ENCODE measurements around the gene ALK.

The ALK gene

GRCh38 chr2:29215739-29216608, 705.4 kb downstream of the ALK start:
- TF ChIP-seq CTCF (IDR thresholded peaks at IDR 0.05; ENCODE audit: insufficient read depth, low read depth, low read length, missing control alignments): no peak
- H3K4me3 ChIP-seq (ENCODE audit: low read depth, low read length): no peak overlapping the region
- DNase-seq (ENCODE audit: low read depth): no peak

GRCh38 chr2:29215073-29215472, 706.3 kb downstream of the ALK start:
- TF ChIP-seq CTCF (IDR thresholded peaks at IDR 0.05; ENCODE audit: insufficient read depth, low read depth, low read length, missing control alignments): no peak
- DNase-seq (ENCODE audit: low read depth): no peak
- H3K4me3 ChIP-seq (ENCODE audit: low read depth, low read length): no peak overlapping the region

- TF ChIP-seq CTCF (IDR thresholded peaks at IDR 0.05; ENCODE audit: insufficient read depth, low read depth, low read length, missing control alignments): no peak
- no peak for DNase-seq (ENCODE audit: low read depth)
- no peak overlapping the region for H3K4me3 ChIP-seq (ENCODE audit: low read depth, low read length)
Measured at GRCh38 chr2:29213888-29214291, 707.5 kb downstream of the ALK start.

- DNase-seq (ENCODE audit: low read depth): no peak
- no peak for TF ChIP-seq CTCF (IDR thresholded peaks at IDR 0.05; ENCODE audit: insufficient read depth, low read depth, low read length, missing control alignments)
- H3K4me3 ChIP-seq (ENCODE audit: low read depth, low read length): no peak overlapping the region
Measured at GRCh38 chr2:29212009-29212408, 709.4 kb downstream of the ALK start.

GRCh38 chr2:29209551-29209950, 711.8 kb downstream of the ALK start:
- TF ChIP-seq CTCF (IDR thresholded peaks at IDR 0.05; ENCODE audit: insufficient read depth, low read depth, low read length, missing control alignments): no peak
- DNase-seq (ENCODE audit: low read depth): no peak
- no peak overlapping the region for H3K4me3 ChIP-seq (ENCODE audit: low read depth, low read length)

- no peak overlapping the region for H3K4me3 ChIP-seq (ENCODE audit: low read depth, low read length)
- no peak for DNase-seq (ENCODE audit: low read depth)
- no peak for TF ChIP-seq CTCF (IDR thresholded peaks at IDR 0.05; ENCODE audit: insufficient read depth, low read depth, low read length, missing control alignments)
Measured at GRCh38 chr2:29207352-29208148, 713.8 kb downstream of the ALK start.

Measured in GM12865 (cell line).